ENCODE measurements around the gene PRELID3B.
A peak's percentile ranks its signal among the peaks of the same experiment; 100 is the strongest.

The PRELID3B gene

GRCh38 chr20:59042151-59042795 lies at the start of gene PRELID3B:
PRELID3B (minus strand) TSS chr20:59042786; CDS start chr20:59042730, 56 bp downstream.
- no peak for DNase-seq

DNA sequence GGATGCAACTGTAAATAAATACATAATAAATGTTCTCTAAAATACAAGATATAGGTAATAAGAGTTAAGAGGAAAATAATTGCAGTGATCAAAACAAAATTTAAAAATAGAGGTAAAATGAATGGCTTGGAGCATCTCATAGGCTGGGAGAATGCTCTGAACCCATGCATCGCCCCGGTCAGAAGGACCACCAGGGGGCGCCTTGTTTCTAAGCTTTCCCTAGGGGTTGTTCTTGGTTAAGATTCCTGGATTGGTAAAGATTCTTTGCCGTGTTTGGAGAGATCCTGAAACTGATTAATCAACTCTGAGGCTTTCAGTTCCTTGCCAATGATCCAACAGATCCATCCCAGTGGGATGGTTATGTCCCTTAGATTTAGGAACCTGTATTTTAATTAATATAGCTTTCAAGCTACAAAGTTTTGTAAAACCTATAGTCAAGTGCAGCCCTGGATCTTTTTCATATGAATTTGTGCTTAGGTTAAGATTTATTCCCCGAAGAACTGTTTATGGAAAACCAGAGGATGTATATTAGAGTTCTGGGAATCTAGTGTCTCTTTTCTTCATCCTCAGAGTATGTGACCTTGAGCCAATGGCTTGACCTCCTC lies 45.3 kb upstream of the PRELID3B start:
- DNase-seq, result peak; percentile 33

DNA sequence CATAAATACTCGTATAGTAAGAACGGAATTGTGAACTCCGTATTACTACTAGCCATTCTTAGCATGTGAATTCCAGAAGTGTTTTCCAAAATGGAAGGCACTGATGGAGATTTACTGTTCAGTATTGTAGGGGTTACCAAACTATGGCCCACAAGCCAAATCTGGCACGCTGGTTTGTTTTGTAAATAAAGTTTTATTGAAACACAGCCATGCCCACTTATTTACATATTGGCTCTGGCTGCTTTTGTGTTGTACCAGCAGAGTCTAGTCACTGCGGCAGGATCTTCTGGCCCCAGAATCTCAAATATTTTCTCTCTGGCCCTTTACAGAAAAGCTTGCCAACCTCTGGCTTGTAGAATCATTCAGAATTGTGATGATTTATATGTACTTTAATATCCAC lies 44.3 kb upstream of the PRELID3B start:
- DNase-seq, result no peak

DNA sequence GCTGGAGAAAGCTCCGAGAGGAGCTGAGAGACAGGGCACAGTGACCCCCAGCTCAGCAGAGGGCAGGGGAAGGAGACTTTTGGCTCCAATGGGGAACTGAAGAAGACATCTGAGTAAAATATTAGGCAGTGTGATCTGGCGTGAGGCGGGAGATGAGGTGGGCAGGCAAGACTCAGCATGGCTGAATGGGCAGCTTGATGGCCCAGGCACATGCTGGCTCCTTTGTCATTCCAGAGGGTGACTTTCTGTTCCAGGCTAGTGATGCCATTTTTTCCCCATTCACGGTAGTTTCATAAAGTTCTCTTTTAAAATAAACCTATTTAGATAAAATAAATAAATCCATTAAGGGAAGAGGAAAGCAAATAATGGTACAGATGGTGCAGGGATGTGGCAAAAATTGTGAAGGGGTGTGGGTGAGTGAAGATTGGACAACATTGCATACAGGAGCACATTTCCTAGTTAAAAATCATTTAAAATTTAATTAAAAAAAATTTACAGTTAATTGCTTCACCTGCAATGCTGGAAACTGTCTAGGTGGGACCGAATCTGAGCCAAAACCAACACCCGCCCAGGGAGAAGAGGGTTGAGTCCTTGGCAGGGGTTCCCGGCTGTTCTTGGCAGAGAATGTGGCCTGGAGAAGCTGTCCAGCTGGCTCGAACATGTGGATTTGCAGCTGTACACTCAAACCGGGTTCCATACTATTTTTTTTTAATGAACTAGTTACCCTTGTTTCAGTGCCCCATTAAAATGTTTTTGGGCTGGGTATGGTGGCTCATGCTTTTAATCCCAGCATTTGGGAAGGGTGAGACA lies 41.7 kb upstream of the PRELID3B start:
- no peak for DNase-seq

DNA sequence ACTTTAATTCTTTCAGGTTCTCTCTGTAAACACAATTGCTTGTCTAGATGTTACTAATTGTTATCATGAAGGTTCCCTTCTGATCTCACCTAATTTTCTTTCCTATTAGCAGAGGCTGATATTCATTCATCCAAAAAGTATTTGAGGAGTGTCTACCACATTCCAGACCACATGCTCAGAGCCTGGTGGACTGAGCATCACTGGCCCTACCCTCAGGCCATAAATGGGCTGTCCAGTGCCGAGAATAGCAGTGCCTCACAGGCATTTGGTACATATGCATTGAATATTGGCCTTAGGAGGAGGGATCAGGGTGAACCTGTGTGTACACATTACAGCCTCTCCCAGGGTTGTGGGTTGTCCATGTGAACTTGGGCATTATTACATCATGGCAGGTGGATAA lies 40.4 kb upstream of the PRELID3B start:
- DNase-seq, result no peak

DNA sequence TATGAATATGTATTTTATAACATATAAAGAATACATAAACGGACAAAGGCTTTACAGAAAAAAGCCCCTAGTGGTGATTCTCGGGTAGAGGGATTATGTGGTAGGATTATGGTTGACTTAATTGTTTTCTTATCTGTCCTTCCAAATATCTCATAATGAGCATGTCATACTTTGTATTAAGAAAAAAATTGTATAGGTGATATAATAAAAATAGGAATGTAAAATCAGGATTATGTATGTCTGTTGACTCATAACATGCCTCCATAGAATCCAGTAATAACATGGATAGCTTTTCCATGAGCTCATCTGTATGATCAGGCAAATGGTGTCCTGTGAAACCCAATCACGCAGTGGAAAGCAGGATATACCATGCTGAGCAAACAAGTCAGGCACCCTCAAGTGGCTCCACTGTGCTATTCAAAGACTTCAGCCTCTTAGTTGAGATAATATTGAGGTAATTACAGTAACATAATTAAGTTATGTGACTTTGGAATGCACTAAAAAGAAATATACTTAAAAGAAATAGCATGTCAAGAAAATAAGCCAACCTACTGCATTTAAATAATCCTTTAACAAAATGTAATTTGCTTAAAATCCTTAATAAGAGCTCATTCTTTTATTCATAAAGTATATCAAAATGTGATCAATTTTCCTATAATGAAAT lies 39.6 kb upstream of the PRELID3B start:
- DNase-seq, result no peak

GRCh38 chr20:59081036-59081435 lies 38.5 kb upstream of the PRELID3B start:
- DNase-seq, result no peak

DNA sequence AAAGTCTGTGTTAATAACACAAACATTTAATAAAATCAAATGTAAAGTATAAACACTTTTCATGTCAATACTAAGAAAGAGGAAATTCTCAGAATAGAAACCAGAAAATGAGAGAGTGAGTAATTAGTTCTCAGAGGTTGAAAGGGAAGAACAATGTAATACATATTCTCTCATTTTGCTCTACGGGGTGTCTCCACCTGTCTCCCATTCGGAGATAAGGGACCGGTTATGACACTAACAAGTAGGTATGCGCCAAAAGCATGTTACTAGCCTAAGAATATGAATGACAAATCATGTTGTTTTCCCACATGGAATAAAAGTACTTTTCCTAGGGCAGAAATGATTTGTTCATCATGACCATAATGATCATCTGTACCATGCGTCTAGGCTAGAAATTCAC lies 35.6 kb upstream of the PRELID3B start:
- no peak for DNase-seq

DNA sequence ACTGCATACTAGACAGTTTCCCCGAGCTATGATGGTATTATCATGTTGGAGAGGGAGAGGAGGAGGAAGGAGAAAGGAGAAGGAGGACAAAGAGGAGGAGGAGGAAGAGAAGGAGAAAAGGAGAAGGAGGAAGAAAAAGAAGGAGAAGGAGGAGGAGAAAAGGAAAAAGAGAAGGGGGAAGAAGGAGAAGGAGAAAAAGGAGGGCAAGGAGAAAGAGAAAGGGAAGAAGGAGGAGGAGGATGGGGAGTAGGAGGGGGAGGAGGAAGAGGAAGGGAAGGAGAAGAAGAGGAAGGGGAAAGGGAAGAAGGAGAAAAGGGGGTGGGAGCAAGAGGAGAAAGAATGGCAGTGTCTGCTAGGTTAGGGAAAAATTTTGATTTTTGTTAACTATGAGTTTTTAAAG lies 35.1 kb upstream of the PRELID3B start:
- DNase-seq, result no peak

GRCh38 chr20:59075934-59076508 lies 33.4 kb upstream of the PRELID3B start:
- no peak for DNase-seq

GRCh38 chr20:59074456-59074855 lies 31.9 kb upstream of the PRELID3B start:
- DNase-seq, result no peak

DNA sequence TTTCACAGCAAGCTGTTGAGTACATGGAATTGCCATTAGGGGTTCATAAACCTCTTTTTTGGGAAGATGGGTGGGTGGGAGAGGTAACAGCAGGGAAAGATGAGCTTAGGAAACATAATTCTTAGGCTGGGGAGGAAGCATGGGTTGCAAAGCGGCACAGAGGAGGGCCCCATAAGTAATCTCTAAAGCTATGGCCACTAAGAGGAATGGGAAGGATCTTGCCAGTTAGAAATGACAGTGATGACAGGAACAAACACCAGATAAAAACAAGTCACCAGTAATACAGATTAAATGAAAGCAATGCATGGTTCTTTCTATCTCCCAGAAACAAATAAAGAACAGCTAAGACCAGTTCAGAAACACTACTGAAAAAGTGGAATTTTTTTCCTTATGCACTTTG lies 31.0 kb upstream of the PRELID3B start:
- no peak for DNase-seq

DNA sequence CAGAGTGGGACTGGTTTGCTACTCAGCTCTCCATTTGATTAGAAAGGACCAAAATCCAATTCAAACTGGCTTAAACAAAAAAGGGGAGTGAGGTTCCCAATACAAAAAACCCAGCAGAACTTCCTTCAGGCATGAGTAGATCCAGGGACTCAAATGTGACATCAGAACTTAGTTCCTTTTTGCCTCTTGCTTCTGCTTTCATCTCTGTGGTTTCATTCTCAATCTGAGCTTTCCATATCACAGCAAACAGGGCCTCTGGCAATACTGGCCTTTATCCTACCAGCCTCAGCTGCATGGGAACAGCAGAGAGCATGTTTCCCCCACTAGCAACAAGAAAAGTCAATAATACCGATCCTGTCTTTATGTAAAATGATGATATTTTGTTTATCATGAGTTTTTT lies 28.6 kb upstream of the PRELID3B start:
- DNase-seq, result no peak

- DNase-seq, result no peak
Observed at GRCh38 chr20:59069026-59069425, 26.4 kb upstream of the PRELID3B start.

- no peak for DNase-seq
Observed at GRCh38 chr20:59068534-59068933, 25.9 kb upstream of the PRELID3B start.

DNA sequence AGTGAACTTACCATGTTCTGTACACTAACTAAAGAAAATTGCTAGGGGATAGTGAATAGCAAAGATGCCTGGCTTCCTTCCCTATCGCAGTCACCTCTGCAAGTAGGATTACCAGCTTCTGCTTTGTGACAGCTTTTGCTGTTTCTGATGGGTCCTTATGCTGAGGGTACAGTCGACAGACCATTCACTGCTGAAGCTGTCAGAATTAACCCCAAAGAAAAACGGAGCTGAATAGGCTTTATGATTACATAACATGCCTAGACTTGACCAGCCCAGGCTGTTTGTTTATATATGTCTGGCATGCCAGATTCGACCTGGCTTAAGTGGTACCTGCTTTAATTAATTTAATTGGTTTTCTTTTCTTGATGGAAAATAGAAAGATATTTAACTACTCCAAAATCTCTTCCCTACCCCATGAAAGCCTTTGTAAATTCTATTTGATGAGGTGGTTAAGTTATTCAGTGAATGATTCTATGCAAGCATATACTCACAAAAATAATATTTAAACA lies 21.7 kb upstream of the PRELID3B start:
- DNase-seq, result peak; percentile 87

- DNase-seq, result peak; percentile 43
Observed at GRCh38 chr20:59063358-59064213, 21.0 kb upstream of the PRELID3B start.

GRCh38 chr20:59062081-59062480 lies 19.5 kb upstream of the PRELID3B start:
- DNase-seq, result no peak

DNA sequence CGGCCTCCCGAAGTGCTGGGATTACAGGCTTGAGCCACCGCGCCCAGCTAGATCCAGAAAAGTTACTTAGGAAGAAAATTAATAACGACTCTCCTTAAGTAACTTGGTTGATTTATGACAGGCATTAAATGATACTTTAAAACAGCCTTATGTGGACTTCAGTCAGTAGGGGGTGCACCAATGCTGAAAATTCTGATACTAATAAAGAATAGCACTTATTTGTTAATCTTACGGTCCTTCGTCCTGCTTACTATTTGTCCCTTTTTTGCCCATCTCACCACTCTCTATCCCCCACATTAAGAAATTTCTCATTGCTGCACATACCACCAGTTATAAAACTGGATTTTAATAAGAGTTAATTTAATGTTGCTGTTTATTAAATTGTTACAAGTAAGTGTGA lies 12.7 kb upstream of the PRELID3B start:
- DNase-seq, result no peak

DNA sequence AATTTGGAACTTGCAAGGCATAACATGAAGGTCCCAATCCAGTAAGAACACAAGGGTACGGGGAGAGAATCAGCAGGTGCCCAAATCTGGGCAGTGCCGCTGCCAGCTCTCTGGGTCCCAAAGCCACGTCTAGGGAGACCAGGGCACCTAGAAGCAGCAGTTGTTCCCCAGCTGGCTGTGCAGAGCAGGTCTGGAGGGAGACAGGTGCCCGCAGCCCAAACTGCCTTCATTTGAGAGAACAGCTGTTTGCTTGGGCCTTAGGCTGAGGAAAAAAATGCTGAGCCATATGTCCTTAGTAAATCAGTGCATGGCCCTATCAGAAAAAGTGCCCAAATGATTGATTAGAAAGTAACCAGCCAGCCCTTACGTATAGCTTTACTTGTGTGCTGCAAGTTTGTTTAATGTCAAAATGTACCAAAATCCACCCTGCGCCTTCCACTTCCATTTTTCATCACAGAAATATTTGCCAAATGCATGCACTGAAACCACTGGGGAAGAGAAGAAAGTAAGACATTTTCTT lies 9.1 kb upstream of the PRELID3B start:
- DNase-seq, result no peak

- no peak for DNase-seq
Observed at GRCh38 chr20:59050437-59050836, 7.9 kb upstream of the PRELID3B start.

GRCh38 chr20:59048681-59049030 lies 6.1 kb upstream of the PRELID3B start:
- no peak for DNase-seq

Data from NCI-H1417 treated with DMSO at 0.1 percent for 48 hours (cell line).